BE2C (cell line): ENCODE measurements around the gene CACNA2D3.

Source experiments
- DNase-seq: peaks from one replicate; pipeline ENCODE4 v3.0.0-alpha.2; 2020
- H3K27me3 ChIP-seq: fragments of 250-450 bp; sonication (Bioruptor Pico); 2 replicates; pipeline ENCODE4 v1.5.1; 2020; ENCODE audit warnings: mild to moderate bottlenecking
- H3K36me3 ChIP-seq: fragments of 250-450 bp; sonication (Bioruptor Pico); 2 replicates; pipeline ENCODE4 v1.5.1; 2020; ENCODE audit warnings: mild to moderate bottlenecking
- H3K4me1 ChIP-seq: fragments of 250-450 bp; sonication (Bioruptor Pico); 2 replicates; pipeline ENCODE4 v1.5.1; 2020
- H3K4me3 ChIP-seq: 2 replicates; pipeline ENCODE4 v1.5.1; 2011; ENCODE audit warnings: low read depth, low read length
- H3K9me3 ChIP-seq: fragments of 250-450 bp; sonication (Bioruptor Pico); 2 replicates; pipeline ENCODE4 v1.5.1; 2020
- CTCF ChIP-seq: IDR thresholded peaks from 2 replicates; pipeline ENCODE4 v1.5.1; 2012; ENCODE audit warnings: mild to moderate bottlenecking, low read depth, low read length

CACNA2D3 gene

GRCh38 chr3:54393150-54393549, 270.8 kb downstream of the CACNA2D3 start:
- Histone ChIP-seq H3K4me3 (no peak overlapping the region), H3K9me3 (no peaks in the 10 kb centered on the region), H3K27me3 (no peaks in the 10 kb centered on the region), H3K4me1 (no peaks in the 10 kb centered on the region), H3K36me3 (no peaks in the 10 kb centered on the region)
- no peak for DNase-seq
- no peak for TF ChIP-seq CTCF

DNA sequence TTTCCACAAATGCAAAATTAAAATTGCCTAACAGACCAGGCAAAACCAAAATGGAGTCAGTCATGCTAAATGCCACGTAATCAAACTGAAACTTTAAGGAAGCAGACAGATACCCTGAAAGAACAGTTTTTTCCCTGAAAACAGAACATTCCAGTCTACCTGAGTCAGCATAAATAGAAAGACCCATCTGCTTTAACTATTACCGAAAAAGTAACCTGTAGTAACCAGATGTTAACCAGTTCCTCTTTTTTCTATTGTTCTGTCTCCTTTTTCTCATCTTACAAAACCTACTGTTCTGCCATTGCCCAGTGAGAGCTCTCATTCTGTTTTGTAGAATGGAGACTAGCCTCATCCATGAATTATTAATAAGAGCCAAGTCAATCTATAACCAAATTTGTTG, 286.0 kb downstream of the CACNA2D3 start:
- no peaks in the 10 kb centered on the region for H3K27me3 ChIP-seq
- no peak for TF ChIP-seq CTCF
- no peaks in the 10 kb centered on the region for H3K9me3 ChIP-seq
- no peak overlapping the region for H3K4me3 ChIP-seq
- H3K36me3 ChIP-seq, result no peaks in the 10 kb centered on the region
- DNase-seq, result no peak
- no peaks in the 10 kb centered on the region for H3K4me1 ChIP-seq

GRCh38 chr3:54421943-54422342, 299.6 kb downstream of the CACNA2D3 start:
- no peaks in the 10 kb centered on the region for H3K36me3 ChIP-seq
- H3K9me3 ChIP-seq, result no peaks in the 10 kb centered on the region
- DNase-seq, result peak; percentile 50
- no peak for TF ChIP-seq CTCF
- no peaks in the 10 kb centered on the region; the same call in none of the 2 replicates for H3K4me1 ChIP-seq
- no peak overlapping the region; the same call in 1 of the 2 replicates for H3K4me3 ChIP-seq
- no peaks in the 10 kb centered on the region for H3K27me3 ChIP-seq

GRCh38 chr3:54424292-54424691, 301.9 kb downstream of the CACNA2D3 start:
- TF ChIP-seq CTCF, result no peak

GRCh38 chr3:54426381-54426780, 304.0 kb downstream of the CACNA2D3 start:
- no peak for TF ChIP-seq CTCF
- no peak for DNase-seq
- Histone ChIP-seq H3K4me3 (no peak overlapping the region), H3K9me3 (no peaks in the 10 kb centered on the region), H3K4me1 (no peaks in the 10 kb centered on the region; the same call in none of the 2 replicates), H3K36me3 (no peaks in the 10 kb centered on the region), H3K27me3 (no peaks in the 10 kb centered on the region)

More at GRCh38 chr3:54424292-54424691, 301.9 kb downstream of the CACNA2D3 start:
- Histone ChIP-seq H3K9me3 (no peaks in the 10 kb centered on the region), H3K4me3 (no peak overlapping the region), H3K4me1 (no peaks in the 10 kb centered on the region; the same call in none of the 2 replicates), H3K27me3 (no peaks in the 10 kb centered on the region), H3K36me3 (no peaks in the 10 kb centered on the region)
- peak; percentile 7 for DNase-seq

- no peak for DNase-seq
- H3K9me3 ChIP-seq, result no peaks in the 10 kb centered on the region
- no peak for TF ChIP-seq CTCF
- no peak overlapping the region for H3K4me3 ChIP-seq
- H3K36me3 ChIP-seq, result no peaks in the 10 kb centered on the region
- no peaks in the 10 kb centered on the region; the same call in 1 of the 2 replicates for H3K4me1 ChIP-seq
- no peaks in the 10 kb centered on the region for H3K27me3 ChIP-seq
Observed at GRCh38 chr3:54427501-54427900, 305.1 kb downstream of the CACNA2D3 start.
